OCI-LY3 (cell line): ENCODE data around the gene BMAL1.

Experiments used
- H2AFZ ChIP-seq: fragments of 200-600, 300-600 bp; shearing (Covaris generic); 2 replicates; pipeline ENCODE4 v1.6.0; 2014; ENCODE audit warnings: antibody characterized with exemption, low read depth, low read length
- H3K27ac ChIP-seq: fragments of 200-600, 300-600 bp; sonication (generic); 2 replicates; pipeline ENCODE4 v1.5.1; 2014; ENCODE audit warnings: mild to moderate bottlenecking, low read length, moderate library complexity, mixed read lengths
- H3K27me3 ChIP-seq: fragments of 200-600, 300-600 bp; sonication (generic); 2 replicates; pipeline ENCODE4 v1.6.1; 2014; ENCODE audit warnings: low read depth, low read length, mixed read lengths
- H3K36me3 ChIP-seq: fragments of 200-600, 300-600 bp; sonication (generic); replicated peaks from 2 replicates; pipeline ENCODE3; 2014; ENCODE audit warnings: low read depth, low read length, mixed read lengths
- H3K4me1 ChIP-seq: fragments of 300-600, 200-600 bp; sonication (generic); 2 replicates; pipeline ENCODE4 v1.6.1; 2014; ENCODE audit warnings: low read length, mixed read lengths
- H3K4me2 ChIP-seq: fragments of 200-600, 300-600 bp; sonication (generic); 2 replicates; pipeline ENCODE4 v1.6.1; 2014; ENCODE audit warnings: low read length, mixed read lengths
- H3K4me3 ChIP-seq: fragments of 300-600, 200-600 bp; sonication (generic); 2 replicates; pipeline ENCODE4 v1.5.1; 2014; ENCODE audit warnings: antibody characterized with exemption, mild to moderate bottlenecking, low read length, moderate library complexity
- H3K79me2 ChIP-seq: fragments of 300-600, 200-600 bp; shearing (Covaris generic); 2 replicates; pipeline ENCODE4 v1.6.1; 2014; ENCODE audit warnings: mild to moderate bottlenecking, low read length, mixed read lengths
- H3K9ac ChIP-seq: fragments of 300-600, 200-600 bp; shearing (Covaris generic); 2 replicates; pipeline ENCODE4 v1.6.0; 2014; ENCODE audit warnings: mild to moderate bottlenecking, low read length, moderate library complexity
- H3K9me3 ChIP-seq: fragments of 200-600, 300-600 bp; shearing (Covaris generic); 2 replicates; pipeline ENCODE4 v1.6.1; 2014; ENCODE audit warnings: low read length, mixed read lengths; ENCODE audit not compliant: insufficient read depth
- H4K20me1 ChIP-seq: fragments of 200-600, 300-600 bp; sonication (generic); 2 replicates; pipeline ENCODE4 v1.6.1; 2016; ENCODE audit warnings: low read length, mixed read lengths; ENCODE audit not compliant: insufficient read depth
- EZH2phosphoT487 ChIP-seq: fragments of 200-600 bp; shearing (Covaris generic); IDR thresholded peaks from 2 replicates; pipeline ENCODE4 v1.6.1; 2018; ENCODE audit warnings: antibody characterized with exemption, mixed run types, low read depth
- TF ChIP-seq, protein P1 (sequence below): fragments of 200-600, 300-600 bp; sonication (generic); IDR thresholded peaks from 2 replicates; pipeline ENCODE4 v1.5.1; 2014; ENCODE audit warnings: antibody characterized with exemption, low read length, low read depth

Gene BMAL1

DNA sequence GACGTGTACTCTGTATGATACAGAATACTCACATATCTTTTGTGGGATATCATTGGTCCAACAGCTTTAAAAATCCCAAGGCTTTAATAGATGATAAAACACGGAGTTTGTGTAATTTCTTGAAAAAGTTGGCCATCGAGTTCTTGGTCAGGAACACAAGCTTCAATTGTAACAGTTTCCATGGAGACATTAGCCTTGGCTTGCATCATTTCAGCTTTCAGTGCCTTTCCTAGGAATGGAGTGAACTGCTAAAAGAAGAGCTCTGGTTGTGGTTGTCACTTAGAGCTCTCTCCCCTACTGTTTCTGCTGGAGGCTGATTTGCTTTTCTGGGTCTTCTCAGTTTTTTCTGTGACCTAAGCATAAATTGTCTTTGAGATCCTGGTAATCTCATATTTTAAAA, 14.2 kb downstream of the BMAL1 start:
- Histone ChIP-seq H3K9me3 (no peaks in the 10 kb centered on the region), H3K9ac (no peak overlapping the region), H3K4me3 (no peak overlapping the region), H3K27ac (no peak overlapping the region), H3K36me3 (no peaks in the 10 kb centered on the region), H3K27me3 (peaks cover 13% of the 10 kb centered on the region; the same call in 1 of the 2 replicates), H3K79me2 (no peaks in the 10 kb centered on the region), H3K4me1 (no peaks in the 10 kb centered on the region), H2AFZ (no peak overlapping the region), H4K20me1 (no peaks in the 10 kb centered on the region), H3K4me2 (no peak overlapping the region)
- TF ChIP-seq, protein P1, sequence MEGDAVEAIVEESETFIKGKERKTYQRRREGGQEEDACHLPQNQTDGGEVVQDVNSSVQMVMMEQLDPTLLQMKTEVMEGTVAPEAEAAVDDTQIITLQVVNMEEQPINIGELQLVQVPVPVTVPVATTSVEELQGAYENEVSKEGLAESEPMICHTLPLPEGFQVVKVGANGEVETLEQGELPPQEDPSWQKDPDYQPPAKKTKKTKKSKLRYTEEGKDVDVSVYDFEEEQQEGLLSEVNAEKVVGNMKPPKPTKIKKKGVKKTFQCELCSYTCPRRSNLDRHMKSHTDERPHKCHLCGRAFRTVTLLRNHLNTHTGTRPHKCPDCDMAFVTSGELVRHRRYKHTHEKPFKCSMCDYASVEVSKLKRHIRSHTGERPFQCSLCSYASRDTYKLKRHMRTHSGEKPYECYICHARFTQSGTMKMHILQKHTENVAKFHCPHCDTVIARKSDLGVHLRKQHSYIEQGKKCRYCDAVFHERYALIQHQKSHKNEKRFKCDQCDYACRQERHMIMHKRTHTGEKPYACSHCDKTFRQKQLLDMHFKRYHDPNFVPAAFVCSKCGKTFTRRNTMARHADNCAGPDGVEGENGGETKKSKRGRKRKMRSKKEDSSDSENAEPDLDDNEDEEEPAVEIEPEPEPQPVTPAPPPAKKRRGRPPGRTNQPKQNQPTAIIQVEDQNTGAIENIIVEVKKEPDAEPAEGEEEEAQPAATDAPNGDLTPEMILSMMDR, result no peak
- TF ChIP-seq EZH2phosphoT487, result no peak

DNA sequence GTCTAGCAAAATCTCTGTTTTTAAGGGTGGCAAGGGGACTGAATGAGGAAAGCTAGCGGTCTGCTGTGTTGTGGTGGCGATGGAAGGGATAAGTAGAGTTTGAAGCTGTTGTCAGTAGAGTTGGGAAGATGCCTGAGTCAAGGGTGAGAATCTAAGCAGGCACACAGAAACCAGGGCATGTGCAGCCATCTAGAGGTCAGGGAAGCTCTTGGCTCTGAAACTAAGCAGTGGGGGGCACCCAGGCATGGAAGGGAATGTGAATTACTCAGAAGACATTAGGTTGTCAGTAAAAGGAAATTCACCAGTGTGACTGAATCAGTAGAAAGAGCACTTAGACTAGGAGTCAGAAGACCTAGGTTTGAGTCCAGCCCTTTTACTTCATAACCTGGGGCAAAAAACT, 15.4 kb downstream of the BMAL1 start:
- H3K27ac ChIP-seq, result no peak overlapping the region
- H2AFZ ChIP-seq, result no peak overlapping the region
- no peaks in the 10 kb centered on the region for H3K36me3 ChIP-seq
- H3K27me3 ChIP-seq, result peaks cover 13% of the 10 kb centered on the region; the same call in 1 of the 2 replicates
- no peaks in the 10 kb centered on the region for H3K9me3 ChIP-seq
- no peak overlapping the region for H3K4me3 ChIP-seq
- H3K79me2 ChIP-seq, result no peaks in the 10 kb centered on the region
- no peak overlapping the region for H3K4me2 ChIP-seq
- TF ChIP-seq EZH2phosphoT487, result no peak
- TF ChIP-seq, protein P1, result no peak
- H4K20me1 ChIP-seq, result no peaks in the 10 kb centered on the region
- no peaks in the 10 kb centered on the region for H3K4me1 ChIP-seq
- H3K9ac ChIP-seq, result no peak overlapping the region

GRCh38 chr11:13294178-13294577, 16.6 kb downstream of the BMAL1 start:
- H3K4me1 ChIP-seq, result no peaks in the 10 kb centered on the region
- no peak overlapping the region for H3K27ac ChIP-seq
- H3K4me3 ChIP-seq, result no peak overlapping the region
- H3K27me3 ChIP-seq, result peaks cover 13% of the 10 kb centered on the region; the same call in 1 of the 2 replicates
- H3K9me3 ChIP-seq, result no peaks in the 10 kb centered on the region
- TF ChIP-seq EZH2phosphoT487, result no peak
- TF ChIP-seq, protein P1, result no peak
- no peaks in the 10 kb centered on the region for H4K20me1 ChIP-seq
- H3K36me3 ChIP-seq, result no peaks in the 10 kb centered on the region
- H3K4me2 ChIP-seq, result no peak overlapping the region
- no peaks in the 10 kb centered on the region for H3K79me2 ChIP-seq
- no peak overlapping the region for H3K9ac ChIP-seq
- H2AFZ ChIP-seq, result no peak overlapping the region

- no peak overlapping the region for H3K4me3 ChIP-seq
- H3K27me3 ChIP-seq, result peaks cover 13% of the 10 kb centered on the region; the same call in 1 of the 2 replicates
- H3K27ac ChIP-seq, result no peak overlapping the region
- no peak overlapping the region for H3K4me2 ChIP-seq
- no peaks in the 10 kb centered on the region for H3K4me1 ChIP-seq
- no peaks in the 10 kb centered on the region for H3K9me3 ChIP-seq
- TF ChIP-seq EZH2phosphoT487, result no peak
- TF ChIP-seq, protein P1, result no peak
- H3K9ac ChIP-seq, result no peak overlapping the region
- H3K36me3 ChIP-seq, result no peaks in the 10 kb centered on the region
- H4K20me1 ChIP-seq, result no peaks in the 10 kb centered on the region
- no peaks in the 10 kb centered on the region for H3K79me2 ChIP-seq
- no peak overlapping the region for H2AFZ ChIP-seq
These were observed 17.4 kb downstream of the BMAL1 start for GRCh38 chr11:13294771-13295579.
